NCI-H187 (cell line): ENCODE results near the gene SDK1.

Experiments
- DNase-seq, 2 experiments: peaks; one replicate each; lab custom pipeline; 2025; lab: John Stamatoyannopoulos, UW

The SDK1 gene

DNA sequence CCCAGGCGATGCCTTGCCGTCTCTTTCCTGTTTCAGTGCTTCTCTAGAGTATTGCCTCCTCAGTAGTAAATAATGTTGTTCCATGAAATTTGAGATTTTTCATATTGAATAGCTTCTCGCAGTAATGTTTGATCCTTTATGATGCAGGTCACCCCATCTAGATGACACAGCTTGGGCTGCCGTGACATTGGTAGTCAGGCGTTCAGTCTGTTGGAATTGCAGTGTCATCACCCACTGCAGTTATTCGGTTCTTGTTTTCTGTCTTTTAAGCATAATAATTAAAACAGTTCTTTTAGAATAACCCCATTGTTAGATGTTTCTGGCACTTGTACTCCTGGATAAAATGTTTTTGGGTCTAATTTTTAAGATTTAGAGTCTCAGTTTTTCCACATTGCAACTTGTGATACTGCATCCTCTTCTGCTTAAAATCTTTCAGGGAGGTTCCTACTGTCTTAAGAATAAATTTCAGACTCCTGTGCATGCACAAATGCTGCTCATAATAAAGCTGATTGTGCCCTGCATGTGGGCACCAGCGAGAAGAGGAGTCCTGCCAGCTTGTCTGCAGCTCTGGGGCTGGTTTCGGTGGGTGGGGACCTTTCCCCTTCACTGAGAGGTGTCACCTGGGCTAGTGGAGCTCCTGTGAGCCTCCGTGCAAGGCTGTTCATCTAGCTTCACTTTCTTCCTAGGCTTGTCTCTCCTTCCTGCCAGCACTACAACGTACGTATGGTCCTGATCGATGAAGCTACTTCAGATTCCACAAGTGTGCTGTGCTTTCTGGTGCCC is 44.8 kb downstream of the SDK1 start:
- no peak for DNase-seq

- DNase-seq, result no peak
Measured at GRCh38 chr7:3349126-3349525, 48.1 kb downstream of the SDK1 start.

- no peak for DNase-seq
Measured at GRCh38 chr7:3356173-3356572, 55.1 kb downstream of the SDK1 start.

- DNase-seq, result no peak
Measured at GRCh38 chr7:3358991-3359390, 57.9 kb downstream of the SDK1 start.

DNA sequence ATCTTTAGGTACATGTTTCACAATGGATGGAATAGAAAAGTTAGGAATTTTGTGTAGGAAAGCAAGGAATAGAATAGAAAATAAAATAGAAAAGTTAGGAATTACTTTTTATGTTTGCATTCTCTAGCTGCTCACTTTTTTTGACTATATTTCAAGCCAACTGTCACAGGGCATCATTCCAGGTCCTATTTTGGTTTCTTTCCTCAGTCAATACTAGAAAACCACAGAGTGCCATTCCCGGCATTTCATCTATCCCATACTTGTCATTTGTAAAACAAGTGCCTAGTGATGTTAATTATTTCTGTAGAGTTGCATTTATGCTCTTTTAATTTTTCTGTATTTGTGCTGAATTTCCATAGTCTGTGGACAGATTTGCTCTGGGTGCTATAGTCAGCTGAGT is 66.2 kb downstream of the SDK1 start:
- DNase-seq, result no peak

DNA sequence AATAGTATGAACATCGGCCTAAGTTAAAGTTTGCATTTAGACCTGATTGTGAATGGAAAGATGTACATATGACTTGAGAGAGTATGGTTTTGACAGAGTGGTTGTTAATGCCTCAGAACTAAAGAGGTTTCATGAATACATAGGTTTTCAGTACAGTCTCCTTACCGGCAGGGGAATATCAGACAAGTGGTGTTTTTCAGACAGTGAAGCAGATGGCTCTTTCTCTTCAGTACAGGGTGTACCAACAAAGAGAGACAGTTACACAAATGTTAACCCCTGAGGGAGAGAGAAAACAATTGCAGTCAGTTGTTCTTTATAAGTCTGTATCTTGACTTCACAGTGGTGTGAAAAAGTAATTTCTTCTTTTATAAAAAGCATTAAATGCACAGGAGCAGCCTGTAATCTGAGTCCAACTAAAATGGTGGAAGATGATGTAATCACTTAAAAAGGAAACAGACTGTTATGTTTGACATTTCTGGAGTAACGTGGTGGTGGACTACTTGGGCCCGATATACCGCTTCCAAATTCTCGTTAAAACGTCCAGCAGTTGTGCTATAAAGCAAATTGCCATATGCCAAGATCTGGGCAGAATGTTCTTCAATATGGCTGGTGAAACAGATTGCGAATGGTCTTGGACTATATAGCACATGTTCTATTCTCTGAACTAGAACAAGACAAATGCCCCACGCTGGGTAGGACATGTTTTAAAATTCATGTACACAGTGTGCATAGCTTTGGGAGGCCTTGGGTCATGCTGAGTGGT is 69.2 kb downstream of the SDK1 start:
- peak; percentile 22 to 31 for DNase-seq

GRCh38 chr7:3370921-3371320 is 69.9 kb downstream of the SDK1 start:
- no peak for DNase-seq

DNA sequence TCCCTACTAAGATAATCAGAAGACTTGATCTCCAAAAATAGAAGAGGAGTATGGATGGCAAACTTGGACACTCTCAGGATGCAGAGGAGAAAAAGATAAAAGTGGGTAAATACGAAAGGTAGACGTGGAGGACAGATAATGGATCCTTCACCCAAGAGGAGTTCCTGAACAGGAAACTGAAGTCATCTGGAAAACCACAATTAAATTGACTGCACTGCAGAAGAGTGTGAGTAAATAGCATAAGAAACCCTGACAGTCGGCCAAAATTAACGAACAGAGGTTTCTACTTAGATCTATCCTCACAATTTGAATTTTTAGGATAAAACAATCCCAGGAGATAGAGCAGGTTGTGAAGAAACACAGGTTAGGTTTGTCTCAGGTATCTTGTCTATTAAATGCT is 70.5 kb downstream of the SDK1 start:
- DNase-seq, result peak; percentile 10 to 19

- DNase-seq, result no peak
Measured at GRCh38 chr7:3374239-3374638, 73.2 kb downstream of the SDK1 start.

DNA sequence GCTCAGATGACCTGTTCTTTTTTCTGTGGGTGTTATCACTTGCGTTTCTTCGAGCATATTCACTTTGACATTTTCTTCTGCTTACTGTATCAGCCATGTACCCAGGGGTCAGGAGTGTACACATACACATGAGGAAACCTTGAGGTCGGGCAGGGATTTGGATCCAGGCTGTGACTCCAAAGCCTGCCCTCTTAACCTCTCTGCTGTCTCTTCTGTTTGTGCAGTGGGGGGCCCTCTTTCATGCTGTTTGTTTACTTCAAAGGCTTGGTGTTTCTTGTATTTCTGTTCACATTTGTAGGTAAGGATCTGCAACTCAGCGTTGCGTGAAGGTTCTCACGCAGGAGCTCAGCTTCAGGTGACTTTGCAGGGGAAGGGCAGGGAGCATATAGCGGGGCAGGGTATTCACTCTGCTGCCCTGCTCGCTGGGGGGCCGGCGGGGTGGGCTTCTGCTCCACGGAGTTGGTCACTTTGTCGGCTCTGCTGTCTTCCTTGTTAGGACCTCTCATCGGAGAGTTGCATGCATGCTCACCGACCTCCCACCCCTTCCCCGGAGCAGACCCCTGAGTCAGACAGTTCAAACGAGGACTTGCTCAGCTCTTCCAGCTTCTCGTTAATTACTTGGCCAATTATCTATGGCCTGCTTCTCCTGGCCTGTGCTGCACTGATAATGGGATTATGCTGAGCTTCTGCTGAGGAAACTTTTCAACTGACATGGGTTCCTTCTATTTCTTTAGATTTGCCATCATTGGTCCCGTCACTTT is 77.5 kb downstream of the SDK1 start:
- DNase-seq, result no peak

DNA sequence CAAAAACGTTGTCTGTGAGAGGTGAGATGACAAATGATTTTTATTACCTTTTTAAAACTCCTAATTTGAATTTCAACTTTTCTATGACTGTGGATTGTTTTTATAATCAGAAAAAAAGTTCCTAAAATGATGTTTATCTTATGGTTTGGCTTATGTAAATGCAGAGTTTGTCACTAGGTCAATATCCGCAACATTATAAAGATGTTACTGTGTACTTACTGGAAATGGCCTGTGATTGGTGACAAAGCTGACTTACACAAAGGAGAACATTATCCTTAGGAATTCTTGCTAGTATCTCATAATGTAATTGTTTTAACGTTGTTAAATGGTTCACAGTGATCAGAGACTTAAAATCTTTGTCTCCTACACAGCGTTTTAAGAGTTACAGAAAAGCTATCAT is 79.0 kb downstream of the SDK1 start:
- DNase-seq, result no peak

DNA sequence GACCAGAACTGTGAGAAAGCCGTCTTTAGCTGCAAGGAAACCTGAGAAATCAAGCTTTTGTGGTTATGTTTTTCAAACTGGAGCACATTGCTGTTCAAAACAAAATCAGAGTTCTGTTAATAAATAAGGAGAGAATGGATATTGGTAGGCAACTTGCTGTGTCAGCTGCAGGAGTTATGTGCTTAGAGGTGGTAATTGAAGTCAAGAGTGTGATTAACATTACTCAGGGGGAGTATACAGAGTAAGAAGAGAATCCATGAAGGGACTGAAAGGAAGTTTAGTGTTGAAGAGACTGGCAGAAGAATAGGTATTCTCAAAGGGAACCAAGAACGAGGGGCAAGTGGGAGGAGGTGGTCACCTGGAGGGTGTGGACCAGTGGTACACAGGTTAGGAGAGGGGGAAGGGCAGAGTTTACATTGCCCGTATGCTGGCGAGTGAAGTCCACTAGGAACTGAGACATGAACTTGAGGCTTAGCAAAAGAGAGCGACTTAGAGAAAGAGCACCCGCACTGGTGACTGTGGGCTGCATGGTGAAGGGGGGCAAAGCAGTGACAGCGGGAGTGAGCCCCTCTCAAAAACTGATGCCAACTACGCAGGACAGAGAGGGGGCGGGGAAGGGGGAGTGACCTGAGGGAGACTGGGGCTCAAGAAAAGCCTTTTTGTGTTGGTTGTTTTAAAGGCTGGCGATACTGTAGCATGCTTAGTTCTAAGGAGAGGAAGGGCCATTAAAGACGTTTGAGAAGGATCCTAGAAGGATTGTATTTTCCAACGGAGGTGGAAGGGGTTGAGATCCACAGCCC is 80.0 kb downstream of the SDK1 start:
- DNase-seq, result no peak

- no peak for DNase-seq
Measured at GRCh38 chr7:3386423-3387190, 85.6 kb downstream of the SDK1 start.

DNA sequence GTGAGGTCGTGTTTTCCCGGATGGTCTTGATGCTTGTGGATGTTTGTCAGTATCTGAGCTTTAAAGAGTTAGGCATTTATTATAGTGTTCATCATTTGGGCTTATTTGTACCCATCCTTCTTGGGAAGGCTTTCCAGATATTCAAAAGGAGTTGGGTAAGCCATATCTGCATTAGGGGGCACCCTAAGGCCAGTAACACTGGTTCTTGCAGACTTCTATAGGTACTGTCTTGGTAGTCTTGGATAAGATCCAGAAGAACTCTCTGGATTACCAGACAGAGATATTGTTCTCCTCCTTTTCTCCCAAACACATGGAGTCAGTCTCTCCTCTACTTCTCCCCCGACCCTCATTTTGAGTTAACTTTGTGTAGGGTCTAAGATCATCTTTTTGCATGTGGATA is 92.8 kb downstream of the SDK1 start:
- no peak for DNase-seq

DNA sequence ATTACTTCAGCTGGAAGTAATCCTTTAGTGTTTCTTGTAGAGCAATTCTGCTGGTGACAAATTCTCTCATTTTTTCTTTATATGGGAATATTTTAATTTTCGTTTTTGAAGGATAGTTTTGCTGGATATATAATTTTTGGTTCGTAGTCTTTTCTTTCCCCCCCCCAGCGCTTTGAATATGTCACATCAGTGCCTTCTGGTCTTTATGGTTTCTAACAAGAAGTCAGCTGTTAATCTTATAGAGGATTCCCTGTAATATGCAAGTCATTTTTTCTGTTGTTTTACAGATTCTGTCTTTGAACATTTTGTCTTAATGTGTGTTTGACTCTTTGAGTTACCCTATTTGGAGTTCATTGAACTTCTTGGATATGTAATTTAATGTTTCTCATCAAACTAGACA is 96.3 kb downstream of the SDK1 start:
- no peak for DNase-seq

GRCh38 chr7:3399858-3400257 is 98.8 kb downstream of the SDK1 start:
- no peak for DNase-seq

- DNase-seq, result no peak
Measured at GRCh38 chr7:3404501-3404900, 103.4 kb downstream of the SDK1 start.

DNA sequence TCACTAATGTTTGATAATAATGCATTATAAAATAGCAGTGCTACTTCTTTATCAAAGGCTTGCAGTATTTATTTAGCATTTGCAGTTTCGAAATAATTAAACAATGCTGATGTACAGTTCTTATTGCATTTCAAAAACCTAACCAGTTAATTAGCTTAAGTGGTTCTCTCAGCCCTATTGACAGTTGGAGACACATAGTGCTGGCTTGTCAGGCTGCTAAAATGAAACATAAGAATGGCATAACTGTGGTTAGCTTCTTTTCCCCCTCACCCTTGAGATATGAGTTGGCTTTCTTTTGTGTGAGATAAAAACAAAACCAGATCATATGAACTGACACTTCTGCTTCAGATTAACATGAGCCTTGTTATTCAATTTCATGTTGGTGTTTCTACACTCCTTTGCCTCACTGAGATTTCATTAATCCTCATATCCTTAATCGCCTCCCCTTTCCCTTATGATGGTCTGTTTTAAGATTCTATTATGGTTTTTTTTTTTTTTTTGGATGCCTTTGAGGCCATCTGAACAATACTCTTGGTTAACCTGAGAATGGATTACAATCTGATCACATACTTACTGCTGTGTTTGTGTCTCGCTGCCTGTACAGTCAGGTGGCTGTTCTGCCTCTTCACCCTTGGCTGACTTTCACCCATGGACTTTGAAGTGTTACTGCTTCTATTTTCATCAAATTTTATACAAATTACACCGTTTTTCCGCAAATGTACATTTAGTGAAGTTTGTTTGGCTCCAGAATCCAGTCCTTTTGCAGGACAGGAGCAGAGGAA is 108.0 kb downstream of the SDK1 start:
- DNase-seq, result peak in 1 of 2 experiments; percentile 12

- DNase-seq, result no peak
Measured at GRCh38 chr7:3412871-3413270, 111.8 kb downstream of the SDK1 start.

DNA sequence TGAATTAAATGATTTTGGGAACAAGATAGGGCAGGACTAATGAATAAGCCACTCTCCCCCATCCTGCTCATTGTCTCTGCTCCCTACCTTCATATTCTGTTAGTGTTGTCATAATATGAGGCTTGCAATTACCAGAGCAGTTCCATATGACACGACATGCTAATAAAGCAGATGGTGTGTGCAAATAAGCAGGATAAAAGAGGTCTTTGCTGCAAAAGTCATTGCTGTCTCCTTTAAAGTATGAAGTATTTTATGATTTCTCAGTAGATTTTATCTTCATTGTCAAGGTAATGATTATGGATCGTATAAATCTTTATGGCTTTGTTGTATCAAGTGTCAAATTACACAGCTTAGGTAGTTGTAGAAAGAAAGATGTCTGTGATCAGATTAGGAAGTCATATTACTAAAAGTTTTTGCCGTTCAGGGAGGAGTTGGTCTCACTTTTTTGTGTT is 114.8 kb downstream of the SDK1 start:
- no peak for DNase-seq
